Measurements from ENCODE around the gene MMP11. TPM values are rescaled to one million over a fixed set of nuclear protein-coding genes. Genes with fewer than 3 reads are reported as not detected.
A peak's percentile ranks its signal among the peaks of the same experiment; 100 is the strongest.

MMP11 gene
- total and polyA plus RNA-seq, 2 of the 13 experiments (the other 11 are each of a cell fraction or from before 2014, with no cell fraction given) = 8.9 to 28.6 TPM

GRCh38 chr22:23789638-23790037, 17.0 kb downstream of the MMP11 start (continued):
- TF ChIP-seq ZBTB37 (CRISPR knock-in tag; IDR thresholded peaks at IDR 0.05) = no peak
- TF ChIP-seq ZNF24 (IDR thresholded peaks at IDR 0.05) = no peak
- TF ChIP-seq ZSCAN21 (CRISPR knock-in tag; IDR thresholded peaks at IDR 0.05; ENCODE audit: borderline replicate concordance) = no peak
- TF ChIP-seq ZNF121 (CRISPR knock-in tag; IDR thresholded peaks at IDR 0.05) = no peak
- TF ChIP-seq FLYWCH1 (CRISPR knock-in tag; IDR thresholded peaks at IDR 0.05) = no peak
- TF ChIP-seq ZBTB49 (CRISPR knock-in tag; IDR thresholded peaks at IDR 0.05; ENCODE audit: borderline replicate concordance) = no peak
- TF ChIP-seq PHF21A (CRISPR knock-in tag; IDR thresholded peaks at IDR 0.05) = 0 out of 2 replicates have a peak, but pooled peaks have one; percentile 26
- TF ChIP-seq ZNF354B (CRISPR knock-in tag; IDR thresholded peaks at IDR 0.05) = no peak
- TF ChIP-seq THAP7 (CRISPR knock-in tag; IDR thresholded peaks at IDR 0.05) = no peak
- TF ChIP-seq FOXO4 (CRISPR knock-in tag; conservative IDR thresholded peaks at IDR 0.05) = no peak
- no peak for TF ChIP-seq ZNF431 (CRISPR knock-in tag; IDR thresholded peaks at IDR 0.05; ENCODE audit: borderline replicate concordance, low read depth)
- TF ChIP-seq ZNF232 (CRISPR knock-in tag; IDR thresholded peaks at IDR 0.05; ENCODE audit: borderline replicate concordance) = no peak
- no peak for TF ChIP-seq CENPBD1 (CRISPR knock-in tag; IDR thresholded peaks at IDR 0.05; ENCODE audit: borderline replicate concordance, low read depth)
- no peak for TF ChIP-seq JARID2 (CRISPR knock-in tag; IDR thresholded peaks at IDR 0.05; ENCODE audit: insufficient replicate concordance)
- no peak for TF ChIP-seq STAT5B (CRISPR knock-in tag; IDR thresholded peaks at IDR 0.05)
- no peak for TF ChIP-seq ZNF512B (CRISPR knock-in tag; IDR thresholded peaks at IDR 0.05; ENCODE audit: borderline replicate concordance)
- TF ChIP-seq IRF2 (CRISPR knock-in tag; IDR thresholded peaks at IDR 0.05) = no peak
- TF ChIP-seq GATAD1 (CRISPR knock-in tag; IDR thresholded peaks at IDR 0.05) = no peak
- no peak for TF ChIP-seq NFIB (CRISPR knock-in tag; IDR thresholded peaks at IDR 0.05; ENCODE audit: borderline replicate concordance)
- no peak for TF ChIP-seq HNRNPH1 (optimal IDR thresholded peaks at IDR 0.05; ENCODE audit: low read depth, low read length)
- TF ChIP-seq DNMT1 (CRISPR knock-in tag; IDR thresholded peaks at IDR 0.05) = no peak
